Erythroblast (primary cell): ENCODE measurements around the gene LYST.

Source experiments
- GATA1 ChIP-seq: IDR thresholded peaks from 2 replicates; pipeline ENCODE4 v1.6.1; 2011; ENCODE audit warnings: low read depth, mild to moderate bottlenecking, control low read depth, low read length, moderate library complexity
- POLR2A ChIP-seq: IDR thresholded peaks from 2 replicates; pipeline ENCODE4 v1.6.1; 2011; ENCODE audit warnings: mild to moderate bottlenecking, low read length

DNA sequence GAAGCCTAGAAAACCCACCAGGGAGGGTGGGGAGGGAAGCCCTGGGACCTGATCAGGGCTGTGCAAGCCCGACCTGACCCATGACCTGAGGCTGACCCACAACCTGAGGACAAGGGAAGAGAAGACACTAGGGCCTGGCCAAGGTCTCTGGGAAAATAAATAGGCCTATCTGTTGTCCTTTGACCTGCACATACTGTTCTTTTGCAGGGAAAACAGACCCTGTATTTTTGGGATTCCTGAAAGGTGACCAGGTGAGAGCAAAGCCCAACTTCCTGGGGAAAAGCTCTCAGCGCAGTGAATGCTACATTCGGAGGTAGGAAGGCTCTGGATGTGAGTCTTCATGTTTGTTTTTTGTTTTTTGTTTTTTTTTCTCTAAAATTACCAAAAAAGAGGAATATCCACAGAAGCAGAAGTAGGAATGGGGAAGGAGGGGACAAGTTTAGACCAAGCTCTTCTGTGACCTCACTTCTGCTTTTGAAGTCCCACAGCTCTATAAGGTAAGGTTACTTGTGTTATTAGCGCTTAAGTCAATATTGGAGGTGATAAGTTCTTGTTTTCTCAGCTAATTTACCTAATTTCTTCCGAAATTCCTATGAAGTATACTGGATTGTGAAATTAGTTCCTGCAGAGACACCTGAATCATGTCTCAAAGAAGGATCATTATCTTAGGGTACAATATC is 26.2 kb upstream of the LYST start:
- TF ChIP-seq POLR2A = no peak
- no peak for TF ChIP-seq GATA1
